Esophagus muscularis mucosa (tissue), 4 donors: ENCODE results near the gene NXT1. TPM values are rescaled to one million over a fixed set of nuclear protein-coding genes. Genes with fewer than 3 reads are reported as not detected.
"Not testable (repeated sequence)": the region's sequence is repeated elsewhere in the genome, so short reads cannot be mapped to it uniquely, and the experiment has no call there.

Experiments
- DNase-seq: peaks from one replicate; pipeline ENCODE4 v3.0.0-alpha.2; 2017; ENCODE audit errors: extremely low spot score
- H3K27ac ChIP-seq, 4 donors: fragments of 200-600 bp; sonication (generic); replicated peaks in 1 of 4; 1 replicate in 3 of 4; 2 replicates in 1 of 4; pipeline ENCODE4 v1.5.1; 2016 to 2019; ENCODE audit warnings: mild to moderate bottlenecking in 1 of 4
- H3K27me3 ChIP-seq, 4 donors: fragments of 200-600 bp; sonication (generic); one replicate each; pipeline versions ENCODE4 v1.5.1 to v1.6.0; 2016 to 2019
- H3K36me3 ChIP-seq, 4 donors: fragments of 200-600 bp; sonication (generic); one replicate each; pipeline ENCODE4 v1.5.1; 2016 to 2019
- H3K4me1 ChIP-seq, 4 donors: fragments of 200-600 bp; sonication (generic); one replicate each; pipeline ENCODE4 v1.5.1; 2016 to 2019
- H3K4me3 ChIP-seq, 4 donors: fragments of 200-600 bp; sonication (generic); 1 replicate in 2 of 4; 2 replicates in 2 of 4; pipeline ENCODE4 v1.5.1; 2016 to 2019; ENCODE audit warnings: mild to moderate bottlenecking in 4 of 4, moderate library complexity in 1 of 4
- H3K9me3 ChIP-seq, 4 donors: fragments of 200-600 bp; sonication (generic); 1 replicate in 3 of 4; 2 replicates in 1 of 4; pipeline ENCODE4 v1.5.1; 2016 to 2019
- EP300 ChIP-seq: sonication (generic); formaldehyde crosslinking; IDR thresholded peaks from one replicate; pipeline ENCODE4 v1.6.1; 2017; ENCODE audit warnings: antibody characterized with exemption
- POLR2A ChIP-seq: fragments of 450-650 bp; IDR thresholded peaks from one replicate; pipeline ENCODE4 v1.6.1; 2017; ENCODE audit warnings: antibody characterized with exemption, moderate library complexity, mild to moderate bottlenecking, low read depth
- POLR2AphosphoS5 ChIP-seq, 2 donors: sonication (generic); formaldehyde crosslinking; IDR thresholded peaks; one replicate each; pipeline ENCODE4 v1.6.1; 2017; ENCODE audit warnings: antibody characterized with exemption in 2 of 2
- WGBS: methylation state at CpG from one replicate; pipeline ENCODE4 v1.1.5; 2018; 5-methylcytosine and 5-hydroxymethylcytosine counted together
- intact Hi-C: fragments of 100-400 bp; cut with DNase I; formaldehyde crosslinking; loops from one replicate; pipeline ENCODE4 v1.15.1; 2023
- total RNA-seq, 4 donors: library from RNA; depleted of rRNA; stranded (reverse); fragments of >200 nt; gene quantifications; one replicate each; pipeline versions ENCODE4 v1.1.0 to v1.2.1, GENCODE V29; 2016
- TF ChIP-seq, protein P1 (sequence below), 3 experiments: fragments of 200-600 bp in 2 of 3; fragments of 450-650 bp in 1 of 3; sonication (generic) in 2 of 3; IDR thresholded peaks; one replicate each; pipeline ENCODE4 v1.5.1; 2017 to 2019; ENCODE audit warnings: antibody characterized with exemption in 3 of 3, mild to moderate bottlenecking in 2 of 3, moderate library complexity in 1 of 3

Gene NXT1
- total RNA-seq, 4 donors from 2014 or later, result 19.5 to 59.0 (median 27.4) TPM

DNA sequence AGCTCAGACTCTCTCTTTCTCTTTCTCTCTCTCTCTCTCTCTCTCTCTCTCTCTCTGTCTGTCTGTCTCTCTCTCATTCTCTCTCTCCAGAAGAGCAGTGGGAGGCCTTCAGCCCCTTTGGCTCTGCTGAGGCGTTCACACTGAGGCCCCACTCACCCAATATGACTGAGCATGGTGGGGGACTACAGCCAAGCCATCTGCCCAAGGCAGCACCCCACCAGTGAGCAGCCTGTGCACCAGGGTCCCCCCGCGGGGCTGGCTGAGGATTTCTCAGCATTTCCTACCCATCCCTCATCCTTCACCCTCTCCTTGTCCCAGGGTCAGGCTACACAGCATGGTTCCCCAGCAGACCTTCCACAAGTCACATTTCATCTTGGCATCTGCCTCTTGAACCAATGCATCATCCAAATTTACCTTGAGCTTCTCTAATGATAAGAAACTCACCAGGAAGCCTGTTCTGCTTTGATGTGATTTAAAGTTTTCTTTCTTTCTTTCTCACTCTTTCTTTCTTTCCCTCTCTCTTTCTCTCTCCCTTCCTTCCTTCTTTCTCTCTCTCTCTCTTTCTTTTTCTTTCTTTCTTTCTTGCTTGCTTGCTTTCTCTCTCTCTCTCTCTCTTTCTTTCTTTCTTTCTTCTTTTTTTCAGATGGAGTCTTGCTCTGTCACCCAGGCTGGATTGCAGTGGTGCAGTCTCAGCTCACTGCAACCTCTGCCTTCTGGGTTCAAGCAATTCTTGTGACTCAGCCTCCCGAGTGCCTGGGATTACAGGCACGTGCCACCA is 47.1 kb upstream of the NXT1 start:
- Histone ChIP-seq H3K36me3 (no peaks in the 10 kb centered on the region), H3K27me3 (no peaks in the 10 kb centered on the region), H3K4me1 (no peaks in the 10 kb centered on the region), H3K4me3 (no peak overlapping the region), H3K27ac (no peak overlapping the region), H3K9me3 (peaks cover 0 to 7% (median 0%) of the 10 kb centered on the region in 4 donors)
- DNase-seq, result no peak
- intact Hi-C loops, result no loop called here
- WGBS, result 68% methylated on average over 5 of the region's 5 CpGs
- no peak for TF ChIP-seq POLR2AphosphoS5 (IDR thresholded peaks at IDR 0.05)
- TF ChIP-seq, protein P1, sequence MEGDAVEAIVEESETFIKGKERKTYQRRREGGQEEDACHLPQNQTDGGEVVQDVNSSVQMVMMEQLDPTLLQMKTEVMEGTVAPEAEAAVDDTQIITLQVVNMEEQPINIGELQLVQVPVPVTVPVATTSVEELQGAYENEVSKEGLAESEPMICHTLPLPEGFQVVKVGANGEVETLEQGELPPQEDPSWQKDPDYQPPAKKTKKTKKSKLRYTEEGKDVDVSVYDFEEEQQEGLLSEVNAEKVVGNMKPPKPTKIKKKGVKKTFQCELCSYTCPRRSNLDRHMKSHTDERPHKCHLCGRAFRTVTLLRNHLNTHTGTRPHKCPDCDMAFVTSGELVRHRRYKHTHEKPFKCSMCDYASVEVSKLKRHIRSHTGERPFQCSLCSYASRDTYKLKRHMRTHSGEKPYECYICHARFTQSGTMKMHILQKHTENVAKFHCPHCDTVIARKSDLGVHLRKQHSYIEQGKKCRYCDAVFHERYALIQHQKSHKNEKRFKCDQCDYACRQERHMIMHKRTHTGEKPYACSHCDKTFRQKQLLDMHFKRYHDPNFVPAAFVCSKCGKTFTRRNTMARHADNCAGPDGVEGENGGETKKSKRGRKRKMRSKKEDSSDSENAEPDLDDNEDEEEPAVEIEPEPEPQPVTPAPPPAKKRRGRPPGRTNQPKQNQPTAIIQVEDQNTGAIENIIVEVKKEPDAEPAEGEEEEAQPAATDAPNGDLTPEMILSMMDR (IDR thresholded peaks at IDR 0.05), result no peak
- no peak for TF ChIP-seq POLR2A
- no peak for TF ChIP-seq EP300

DNA sequence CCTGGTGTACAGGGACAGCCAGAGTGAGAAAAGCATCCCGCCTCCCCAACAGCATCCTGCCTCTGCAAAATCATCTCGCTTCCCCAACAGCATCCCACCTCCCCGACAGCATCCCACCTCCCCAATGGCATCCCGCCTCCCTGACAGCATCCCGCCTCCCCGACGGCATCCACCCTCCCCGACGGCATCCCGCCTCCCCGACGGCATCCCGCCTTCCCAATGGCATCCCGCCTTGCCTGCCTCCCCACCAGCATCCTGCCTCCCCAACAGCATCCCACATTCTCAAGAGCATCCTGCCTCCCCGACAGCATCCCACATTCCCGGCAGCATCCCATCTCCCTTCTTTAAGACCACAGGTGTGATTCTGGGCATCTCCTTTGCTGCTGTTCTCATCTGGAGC is 46.0 kb upstream of the NXT1 start:
- H3K27me3 ChIP-seq, result no peaks in the 10 kb centered on the region
- peaks cover 0 to 5% (median 0%) of the 10 kb centered on the region in 4 donors for H3K9me3 ChIP-seq
- TF ChIP-seq POLR2A (no peak), POLR2AphosphoS5 (IDR thresholded peaks at IDR 0.05) (no peak), EP300 (no peak)
- TF ChIP-seq, protein P1 (IDR thresholded peaks at IDR 0.05), result no peak
- no peak for DNase-seq
- 82% methylated on average over 16 of the region's 16 CpGs for WGBS
- intact Hi-C loops, result no loop called here
- peak overlapping the region in 2 of 4 donors; percentile 6 to 30 for H3K4me3 ChIP-seq
- H3K36me3 ChIP-seq, result no peaks in the 10 kb centered on the region
- no peaks in the 10 kb centered on the region for H3K4me1 ChIP-seq
- peak overlapping the region in 3 of 4 donors; percentile 30 to 54 (median 47) for H3K27ac ChIP-seq

GRCh38 chr20:23305098-23305497 is 45.5 kb upstream of the NXT1 start:
- TF ChIP-seq POLR2AphosphoS5 (IDR thresholded peaks at IDR 0.05) (peak; percentile 30 to 61), EP300 (no peak)
- TF ChIP-seq, protein P1 (IDR thresholded peaks at IDR 0.05), result no peak
- no peak for DNase-seq
- 84% methylated on average over 3 of the region's 3 CpGs for WGBS

GRCh38 chr20:23307393-23307792 is 43.2 kb upstream of the NXT1 start:
- H3K4me3 ChIP-seq, H3K36me3 ChIP-seq, H3K4me1 ChIP-seq, H3K9me3 ChIP-seq, H3K27ac ChIP-seq, intact Hi-C loops, DNase-seq, H3K27me3 ChIP-seq: not testable (repeated sequence)
- WGBS, result 89% methylated on average over 2 of the region's 4 CpGs

More at GRCh38 chr20:23305098-23305497, 45.5 kb upstream of the NXT1 start:
- peak overlapping the region in 2 of 4 donors; percentile 47 to 54 for H3K27ac ChIP-seq
- no peaks in the 10 kb centered on the region for H3K27me3 ChIP-seq
- no peaks in the 10 kb centered on the region for H3K4me1 ChIP-seq
- H3K36me3 ChIP-seq, result no peaks in the 10 kb centered on the region
- peaks cover 0 to under 1% (median 0%) of the 10 kb centered on the region in 4 donors for H3K9me3 ChIP-seq
- H3K4me3 ChIP-seq, result peak overlapping the region in 1 of 4 donors; percentile 6
- intact Hi-C loops, result no loop called here

DNA sequence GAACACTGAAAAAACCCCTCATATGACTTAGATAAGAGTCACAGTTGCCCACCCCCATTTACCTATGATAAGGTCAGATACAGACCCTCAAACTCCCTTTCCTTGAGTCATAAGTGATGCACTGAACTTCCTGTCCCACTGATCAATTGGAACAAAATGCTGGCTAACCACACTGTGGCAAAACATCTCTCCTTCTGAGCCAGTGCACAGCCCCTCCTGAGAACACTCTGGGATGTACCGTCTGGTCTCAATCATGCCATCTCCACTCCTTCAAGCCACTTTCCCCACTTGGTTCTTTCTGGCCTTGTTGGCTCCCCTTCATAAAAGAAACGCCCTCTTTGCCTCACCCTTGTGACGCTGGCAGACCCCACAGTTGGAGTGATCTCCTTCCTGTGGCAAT is 42.6 kb upstream of the NXT1 start:
- no peak for DNase-seq
- Histone ChIP-seq H3K36me3 (no peaks in the 10 kb centered on the region), H3K4me1 (peaks cover 0 to 1% (median 0%) of the 10 kb centered on the region in 4 donors), H3K27me3 (no peaks in the 10 kb centered on the region), H3K9me3 (no peaks in the 10 kb centered on the region), H3K27ac (no peak overlapping the region), H3K4me3 (no peak overlapping the region)
- TF ChIP-seq POLR2A, result no peak
- TF ChIP-seq, protein P1 (IDR thresholded peaks at IDR 0.05), result no peak
- no peak for TF ChIP-seq EP300
- TF ChIP-seq POLR2AphosphoS5 (IDR thresholded peaks at IDR 0.05), result no peak
- intact Hi-C loops, result no loop called here
- WGBS, result 94% methylated on average over 3 of the region's 3 CpGs
